ENCODE data around the gene GLIPR1L2.

GRCh38 chr12:75414671-75415070 lies 23.8 kb downstream of the GLIPR1L2 start:
- TF ChIP-seq CTCF (IDR thresholded peaks at IDR 0.05; ENCODE audit: low read depth, low read length) (no peak), EZH2phosphoT487 (IDR thresholded peaks at IDR 0.05; ENCODE audit: low read depth) (no peak)
